Gastrocnemius medialis (tissue), 4 donors: ENCODE results near the gene NYAP2. TPM values are rescaled to one million over a fixed set of nuclear protein-coding genes. Genes with fewer than 3 reads are reported as not detected.

Experiments used
- ATAC-seq, 2 donors: fragments of 150-250 bp; one replicate each; pipeline ENCODE4 v1.9.1; 2016
- DNase-seq, 2 donors: peaks; one replicate each; pipeline ENCODE4 v3.0.0-alpha.2; 2019
- H3K27ac ChIP-seq, 4 donors: fragments of 200-600 bp; sonication (generic); 1 replicate in 1 of 4; 2 replicates in 3 of 4; pipeline ENCODE4 v1.5.1; 2016 to 2018; ENCODE audit warnings: mild to moderate bottlenecking in 2 of 4, moderate library complexity in 1 of 4
- H3K27me3 ChIP-seq, 3 donors: fragments of 200-600 bp; sonication (generic) in 2 of 3; 1 replicate in 1 of 3; 2 replicates in 2 of 3; pipeline versions ENCODE4 v1.5.1 to v1.6.0; 2016 to 2019; ENCODE audit warnings: mild to moderate bottlenecking in 1 of 3, moderate library complexity in 1 of 3
- H3K36me3 ChIP-seq, 2 donors: fragments of 200-600 bp; sonication (generic) in 1 of 2; one replicate each; pipeline ENCODE4 v1.5.1; 2017 to 2018
- H3K4me1 ChIP-seq, 2 donors: fragments of 200-600 bp; sonication (generic) in 1 of 2; one replicate each; pipeline ENCODE4 v1.5.1; 2016 to 2017; ENCODE audit warnings: mild to moderate bottlenecking in 2 of 2
- H3K4me3 ChIP-seq, 4 donors: fragments of 200-600 bp; sonication (generic) in 3 of 4; 1 replicate in 1 of 4; 2 replicates in 3 of 4; pipeline ENCODE4 v1.5.1; 2016 to 2019; ENCODE audit warnings: mild to moderate bottlenecking in 2 of 4
- H3K9me3 ChIP-seq, 3 donors: fragments of 200-600 bp; sonication (generic) in 2 of 3; 1 replicate in 1 of 3; 2 replicates in 2 of 3; pipeline ENCODE4 v1.5.1; 2016 to 2019
- POLR2A ChIP-seq, 2 donors: fragments of 450-650 bp; IDR thresholded peaks; one replicate each; pipeline ENCODE4 v1.6.1; 2017; ENCODE audit warnings: antibody characterized with exemption in 2 of 2, mild to moderate bottlenecking in 2 of 2, moderate library complexity in 2 of 2
- in situ Hi-C, 4 donors: fragments of 200-750 bp; cut with MboI; loops; one replicate each; pipeline versions ENCODE4 v1.15.0 to v1.8.0; 2017; ENCODE audit warnings: low sequenced_read_pairs in 4 of 4
- intact Hi-C: fragments of 100-400 bp; cut with DNase I; formaldehyde crosslinking; loops from one replicate; pipeline ENCODE4 v1.15.1; 2023; ENCODE audit warnings: low total_unique reads
- total RNA-seq, 4 donors: library from RNA; depleted of rRNA; stranded (reverse); fragments of >200 nt; gene quantifications; one replicate each; pipeline versions ENCODE4 v1.1.0 to v1.2.3, GENCODE V29; 2016
- TF ChIP-seq, protein P1 (sequence below), 5 experiments: fragments of 450-650 bp in 3 of 5; fragments of 200-600 bp in 2 of 5; sonication (generic) in 2 of 5; IDR thresholded peaks in 4 of 5; conservative IDR thresholded peaks in 1 of 5; 1 replicate in 4 of 5; 2 replicates in 1 of 5; pipeline ENCODE4 v1.5.1; 2016 to 2019; ENCODE audit warnings: antibody characterized with exemption in 5 of 5, mild to moderate bottlenecking in 3 of 5, moderate library complexity in 3 of 5

NYAP2 gene
- total RNA-seq, 4 donors from 2014 or later = 0.36 to 1.7 (median 1.5) TPM

DNA sequence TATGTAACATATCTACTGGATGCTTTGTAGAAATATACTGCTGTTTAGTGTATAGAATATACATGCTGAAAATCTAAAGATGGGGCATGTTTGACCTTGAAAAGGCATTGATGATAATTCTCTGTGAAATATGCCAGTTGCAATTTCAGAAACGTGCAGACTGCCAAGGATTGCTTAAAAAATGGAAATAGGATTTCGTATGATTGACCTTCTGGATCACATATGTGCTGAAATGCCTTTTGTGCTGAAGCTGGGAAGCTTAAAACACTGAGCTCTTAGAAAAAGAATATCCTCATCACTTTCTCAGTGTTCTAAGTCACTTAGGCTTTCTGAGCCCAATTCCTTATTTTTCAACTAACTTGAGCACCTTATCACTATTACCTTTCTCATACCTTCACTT, 14.3 kb downstream of the NYAP2 start:
- Histone ChIP-seq H3K27me3 (no peaks in the 10 kb centered on the region), H3K36me3 (no peaks in the 10 kb centered on the region), H3K4me1 (no peaks in the 10 kb centered on the region), H3K9me3 (no peaks in the 10 kb centered on the region), H3K27ac (no peak overlapping the region), H3K4me3 (no peak overlapping the region)
- in situ Hi-C loops = no loop called here
- TF ChIP-seq, protein P1, sequence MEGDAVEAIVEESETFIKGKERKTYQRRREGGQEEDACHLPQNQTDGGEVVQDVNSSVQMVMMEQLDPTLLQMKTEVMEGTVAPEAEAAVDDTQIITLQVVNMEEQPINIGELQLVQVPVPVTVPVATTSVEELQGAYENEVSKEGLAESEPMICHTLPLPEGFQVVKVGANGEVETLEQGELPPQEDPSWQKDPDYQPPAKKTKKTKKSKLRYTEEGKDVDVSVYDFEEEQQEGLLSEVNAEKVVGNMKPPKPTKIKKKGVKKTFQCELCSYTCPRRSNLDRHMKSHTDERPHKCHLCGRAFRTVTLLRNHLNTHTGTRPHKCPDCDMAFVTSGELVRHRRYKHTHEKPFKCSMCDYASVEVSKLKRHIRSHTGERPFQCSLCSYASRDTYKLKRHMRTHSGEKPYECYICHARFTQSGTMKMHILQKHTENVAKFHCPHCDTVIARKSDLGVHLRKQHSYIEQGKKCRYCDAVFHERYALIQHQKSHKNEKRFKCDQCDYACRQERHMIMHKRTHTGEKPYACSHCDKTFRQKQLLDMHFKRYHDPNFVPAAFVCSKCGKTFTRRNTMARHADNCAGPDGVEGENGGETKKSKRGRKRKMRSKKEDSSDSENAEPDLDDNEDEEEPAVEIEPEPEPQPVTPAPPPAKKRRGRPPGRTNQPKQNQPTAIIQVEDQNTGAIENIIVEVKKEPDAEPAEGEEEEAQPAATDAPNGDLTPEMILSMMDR (IDR thresholded peaks at IDR 0.05 in 4 of 5, conservative IDR thresholded peaks at IDR 0.05 in 1 of 5) = no peak
- TF ChIP-seq POLR2A (IDR thresholded peaks at IDR 0.05) = no peak
- ATAC-seq (no peak), DNase-seq (no peak)
- intact Hi-C loops = no loop called here

DNA sequence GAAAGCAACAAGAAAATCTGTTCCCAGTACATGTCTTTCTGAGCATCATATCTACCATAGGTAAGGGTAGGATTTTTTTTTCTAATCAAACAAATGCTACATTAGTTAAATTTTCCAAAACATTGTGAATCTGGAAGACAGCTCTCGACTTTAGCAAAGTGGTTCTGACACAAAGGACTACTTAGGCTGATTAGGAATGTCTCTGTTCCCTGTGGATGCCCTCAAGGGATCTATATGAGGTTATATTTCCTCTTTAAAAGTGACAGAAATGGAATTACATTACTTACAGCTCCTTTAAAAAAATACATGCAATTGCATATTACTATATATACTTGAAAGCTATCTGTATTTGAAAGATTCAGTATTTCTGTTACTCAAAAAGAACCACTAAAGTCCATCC, 15.4 kb downstream of the NYAP2 start:
- TF ChIP-seq POLR2A (IDR thresholded peaks at IDR 0.05) = no peak
- TF ChIP-seq, protein P1 (IDR thresholded peaks at IDR 0.05 in 4 of 5, conservative IDR thresholded peaks at IDR 0.05 in 1 of 5) = no peak
- no peak overlapping the region for H3K4me3 ChIP-seq
- H3K9me3 ChIP-seq = no peaks in the 10 kb centered on the region
- no peak overlapping the region for H3K27ac ChIP-seq
- ATAC-seq (no peak), DNase-seq (no peak)
- no peaks in the 10 kb centered on the region for H3K27me3 ChIP-seq
- in situ Hi-C loops (no loop called here), intact Hi-C loops (no loop called here)
- H3K36me3 ChIP-seq = no peaks in the 10 kb centered on the region
- H3K4me1 ChIP-seq = no peaks in the 10 kb centered on the region

DNA sequence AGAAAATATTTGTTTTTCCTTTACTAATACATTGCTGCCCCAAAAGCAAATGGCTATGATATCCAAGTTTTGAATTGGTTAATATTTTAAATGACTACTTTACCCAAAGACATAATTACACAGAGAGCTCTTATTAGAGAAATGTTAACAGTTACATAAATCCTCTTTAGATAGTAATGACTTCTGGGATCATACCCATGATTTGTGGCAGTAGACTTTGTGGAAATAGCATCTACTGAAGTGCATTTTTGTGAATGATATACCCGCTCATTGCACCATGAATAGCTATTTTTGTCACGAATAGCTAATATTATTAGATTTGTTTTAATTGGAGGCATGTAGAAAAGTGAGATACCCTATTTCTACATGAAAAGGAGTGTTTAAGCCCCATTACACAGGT, 15.8 kb downstream of the NYAP2 start:
- Histone ChIP-seq H3K4me3 (no peak overlapping the region), H3K27me3 (no peaks in the 10 kb centered on the region), H3K36me3 (no peaks in the 10 kb centered on the region), H3K4me1 (no peaks in the 10 kb centered on the region), H3K9me3 (no peaks in the 10 kb centered on the region), H3K27ac (no peak overlapping the region)
- ATAC-seq = no peak
- TF ChIP-seq, protein P1 (IDR thresholded peaks at IDR 0.05 in 4 of 5, conservative IDR thresholded peaks at IDR 0.05 in 1 of 5) = no peak
- no peak for TF ChIP-seq POLR2A (IDR thresholded peaks at IDR 0.05)
- no peak for DNase-seq
- in situ Hi-C loops (no loop called here), intact Hi-C loops (no loop called here)

DNA sequence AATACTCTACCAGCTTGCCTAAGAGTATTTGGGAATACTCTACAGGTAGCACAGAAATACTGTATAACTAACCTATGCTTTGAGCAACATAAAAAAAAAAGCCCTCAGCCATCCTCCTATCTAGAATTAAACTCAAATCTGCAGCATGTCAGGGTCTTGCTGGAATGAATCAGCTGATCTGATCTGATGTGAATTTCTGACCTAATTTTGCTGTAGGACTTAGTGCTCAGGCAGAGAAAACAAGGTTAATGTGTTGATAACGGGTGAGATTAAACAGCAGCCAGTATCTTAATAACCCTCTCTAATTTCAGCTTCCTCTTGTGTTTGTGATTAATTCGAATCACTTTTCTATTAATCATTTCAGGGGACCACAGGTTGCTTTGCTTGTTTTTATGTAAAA, 16.3 kb downstream of the NYAP2 start:
- Histone ChIP-seq H3K4me1 (no peaks in the 10 kb centered on the region), H3K27ac (no peak overlapping the region), H3K4me3 (no peak overlapping the region), H3K36me3 (no peaks in the 10 kb centered on the region), H3K27me3 (no peaks in the 10 kb centered on the region), H3K9me3 (no peaks in the 10 kb centered on the region)
- intact Hi-C loops = no loop called here
- TF ChIP-seq, protein P1 (IDR thresholded peaks at IDR 0.05 in 4 of 5, conservative IDR thresholded peaks at IDR 0.05 in 1 of 5) = no peak
- DNase-seq (no peak), ATAC-seq (no peak)
- in situ Hi-C loops = no loop called here

DNA sequence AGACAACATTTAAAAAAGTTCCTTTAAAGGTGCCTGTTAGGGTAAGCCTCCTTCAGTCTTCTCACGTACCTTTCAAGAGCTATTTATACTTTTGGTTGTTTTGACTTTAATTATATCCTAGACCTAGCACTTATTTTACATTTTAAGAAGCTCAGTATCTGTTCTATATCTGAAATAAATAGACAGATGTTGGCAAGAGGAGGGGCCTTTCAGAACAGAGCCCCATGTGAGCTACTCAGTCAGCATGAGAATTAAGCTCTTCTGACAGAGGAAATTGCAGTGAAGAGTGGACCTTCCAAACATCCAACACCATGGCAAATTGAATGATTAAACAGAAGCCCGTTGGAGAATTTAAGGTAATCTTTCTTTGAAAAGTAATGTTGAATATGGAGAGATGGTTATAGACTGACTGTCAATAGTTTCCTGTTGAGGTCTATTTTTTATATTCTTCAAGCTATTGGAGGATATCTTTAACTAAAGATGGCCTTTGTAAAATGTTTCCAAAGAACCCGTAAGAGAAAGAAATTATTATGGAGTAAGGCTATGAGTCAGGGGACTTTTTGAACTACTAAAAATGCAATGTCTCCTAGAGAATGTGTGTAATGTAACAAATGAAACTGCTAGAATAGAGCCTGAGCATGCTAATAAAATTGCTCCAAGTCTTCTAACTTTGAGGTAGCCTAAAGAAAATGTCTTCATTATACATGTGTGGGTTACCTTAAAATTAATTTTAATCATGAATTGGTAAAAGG, 17.3 kb downstream of the NYAP2 start:
- Histone ChIP-seq H3K4me1 (no peaks in the 10 kb centered on the region), H3K27me3 (no peaks in the 10 kb centered on the region), H3K9me3 (no peaks in the 10 kb centered on the region), H3K27ac (no peak overlapping the region), H3K36me3 (no peaks in the 10 kb centered on the region), H3K4me3 (no peak overlapping the region)
- no peak for TF ChIP-seq POLR2A (IDR thresholded peaks at IDR 0.05)
- TF ChIP-seq, protein P1 (IDR thresholded peaks at IDR 0.05 in 4 of 5, conservative IDR thresholded peaks at IDR 0.05 in 1 of 5) = no peak
- in situ Hi-C loops (no loop called here), intact Hi-C loops (no loop called here)
- ATAC-seq (no peak), DNase-seq (no peak)
